Uterus (tissue), 2 donors: Measurements from ENCODE around the gene GMDS.

Experiments
- CTCF ChIP-seq, 4 experiments: fragments of 200-600 bp in 2 of 4; fragments of 450-650 bp in 2 of 4; sonication (generic) in 2 of 4; IDR thresholded peaks; one replicate each; pipeline ENCODE4 v1.5.1; 2016 to 2019; ENCODE audit warnings: antibody characterized with exemption in 4 of 4, mild to moderate bottlenecking in 2 of 4, moderate library complexity in 1 of 4
- POLR2A ChIP-seq, 2 donors: fragments of 450-650 bp; IDR thresholded peaks; one replicate each; pipeline ENCODE4 v1.6.1; 2016; ENCODE audit warnings: antibody characterized with exemption in 2 of 2, mild to moderate bottlenecking in 1 of 2, moderate library complexity in 1 of 2

DNA sequence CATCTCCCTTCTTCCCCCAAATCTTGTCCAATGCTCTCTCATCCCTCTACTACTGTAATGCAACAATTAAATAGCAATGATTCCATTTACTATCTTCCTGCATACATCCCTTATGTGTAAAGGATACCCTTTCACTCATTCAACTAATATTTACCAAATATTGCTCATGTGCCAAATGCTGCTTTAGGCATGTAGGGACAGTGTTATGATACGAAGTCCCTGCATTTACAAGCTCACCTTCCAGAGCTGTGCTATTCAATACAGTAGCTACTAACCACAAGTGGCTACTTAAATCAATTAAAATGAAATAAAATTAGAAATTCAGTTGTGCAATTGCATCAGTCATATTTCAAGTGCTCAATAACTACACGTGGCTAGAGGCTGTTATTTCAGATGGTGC is 41.1 kb downstream of the GMDS start:
- TF ChIP-seq CTCF (IDR thresholded peaks at IDR 0.05) (no peak), POLR2A (IDR thresholded peaks at IDR 0.05) (no peak)
